Measurements from ENCODE around the gene ZBTB7A. TPM values are rescaled to one million over a fixed set of nuclear protein-coding genes. Genes with fewer than 3 reads are reported as not detected.

ZBTB7A gene
- total RNA-seq, 1 donor from 2014 or later = 15.7 TPM

GRCh38 chr19:4052993-4053422 lies 13.7 kb downstream of the ZBTB7A start:
- Mint-ChIP-seq H3K36me3 (ENCODE audit: low read depth) (peaks cover 10% of the 10 kb centered on the region), H3K4me1 (peaks cover 17% of the 10 kb centered on the region)

DNA sequence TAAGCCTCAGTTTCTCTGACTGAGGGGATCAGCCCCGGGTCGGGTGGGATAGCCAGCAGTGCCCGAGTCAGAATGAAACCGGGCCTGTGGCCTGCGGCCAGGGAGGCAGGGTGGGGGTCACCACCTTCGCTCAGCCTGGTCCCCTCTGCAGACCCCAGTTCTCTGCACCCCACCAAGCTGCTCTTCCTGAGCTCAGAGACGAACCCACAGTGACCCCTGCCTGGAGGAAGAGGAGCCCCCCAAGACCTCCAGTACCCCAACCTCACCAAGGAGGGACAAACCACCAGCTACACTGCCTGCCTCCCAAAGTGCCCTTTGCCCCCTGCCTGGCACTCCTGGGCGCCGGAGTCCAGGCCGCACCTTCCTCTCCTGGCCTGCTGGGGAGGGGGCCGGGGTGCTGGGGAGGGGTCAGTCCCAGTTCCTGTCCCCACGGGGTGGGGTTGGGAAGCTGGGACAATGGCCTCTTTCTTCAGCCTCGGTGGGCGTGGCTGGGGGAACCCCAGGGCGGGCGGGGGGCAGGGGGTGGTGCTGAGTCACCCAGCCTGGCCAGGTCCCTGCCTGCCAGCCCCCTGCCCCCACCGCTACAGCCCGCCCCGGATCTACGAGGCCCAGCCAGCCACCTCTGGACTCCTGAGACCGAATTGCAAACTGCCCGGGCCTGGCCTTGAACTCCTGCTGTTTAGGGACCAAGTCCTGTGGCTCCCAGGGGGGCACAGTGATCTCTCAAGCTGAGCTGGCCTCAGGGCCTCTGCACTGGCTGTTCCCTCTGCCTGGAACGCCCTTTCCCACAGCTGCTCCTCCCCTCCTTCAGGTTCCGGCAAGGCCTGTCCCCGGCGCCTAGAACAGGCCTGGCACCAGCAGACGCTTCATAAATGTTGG lies 14.3 kb downstream of the ZBTB7A start:
- Mint-ChIP-seq H3K4me3 (peak overlapping the region; percentile 34), H3K36me3 (ENCODE audit: low read depth) (peaks cover 10% of the 10 kb centered on the region), H3K4me1 (peaks cover 17% of the 10 kb centered on the region), H3K27me3 (ENCODE audit: low read depth) (peaks cover 3% of the 10 kb centered on the region), H3K9me3 (no peaks in the 10 kb centered on the region), H3K27ac (ENCODE audit: unreplicated experiment) (peak overlapping the region; percentile 94)
- no peak for TF ChIP-seq CTCF (conservative IDR thresholded peaks at IDR 0.05)
- no peak for DNase-seq (ENCODE audit: low read depth, low spot score)

More at GRCh38 chr19:4052993-4053422, 13.7 kb downstream of the ZBTB7A start:
- no peaks in the 10 kb centered on the region for H3K9me3 Mint-ChIP-seq
- no peak for TF ChIP-seq CTCF (conservative IDR thresholded peaks at IDR 0.05)
- H3K27ac Mint-ChIP-seq (ENCODE audit: unreplicated experiment) = peak overlapping the region; percentile 94
- H3K4me3 Mint-ChIP-seq = peak overlapping the region; percentile 34
- no peak for DNase-seq (ENCODE audit: low read depth, low spot score)
- peaks cover 3% of the 10 kb centered on the region for H3K27me3 Mint-ChIP-seq (ENCODE audit: low read depth)

DNA sequence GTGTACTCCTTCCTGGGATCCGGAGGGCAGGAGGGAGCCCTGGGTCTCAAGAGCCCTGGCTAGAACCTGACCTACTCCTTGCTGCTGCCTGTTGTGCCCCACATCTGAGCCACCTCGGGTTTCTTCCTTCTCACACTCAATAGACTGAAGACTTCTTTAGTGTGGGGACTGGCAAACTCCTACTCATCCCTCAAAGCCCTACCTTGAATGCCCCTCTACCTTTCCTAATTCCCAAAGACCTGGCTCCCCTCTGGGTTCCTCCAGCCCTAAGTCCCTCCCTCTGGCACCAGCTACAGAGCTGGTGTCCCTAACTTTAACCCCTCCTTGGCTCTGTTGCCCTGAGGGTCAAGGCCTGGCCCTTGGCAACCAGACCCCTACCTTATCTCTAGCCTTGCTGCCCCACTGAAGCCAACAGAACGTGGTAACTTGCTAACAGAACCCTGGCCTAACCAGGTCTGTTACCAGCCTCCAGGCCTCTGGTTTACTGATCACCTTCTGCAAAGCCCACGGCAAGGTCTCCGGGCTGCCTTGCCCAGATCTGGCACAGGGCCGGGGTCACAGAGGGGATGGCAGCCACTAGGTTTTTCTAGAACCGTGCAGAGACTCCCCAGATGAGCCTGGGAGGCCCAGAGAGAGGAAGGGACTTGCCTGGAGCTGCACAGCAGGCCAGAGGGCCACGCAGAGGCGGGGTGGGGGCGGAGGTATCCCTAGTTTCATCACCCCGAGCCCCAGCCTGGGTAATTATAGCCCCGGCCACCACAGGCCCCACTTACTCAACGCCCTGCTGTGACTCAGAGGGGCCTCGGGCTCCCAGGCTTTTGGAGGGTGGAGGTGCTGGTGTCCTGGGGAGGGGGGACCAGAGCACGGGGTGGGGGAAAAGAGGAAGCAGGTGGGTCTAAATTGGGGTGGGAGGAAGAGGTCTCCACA lies 15.3 kb downstream of the ZBTB7A start:
- peaks cover 17% of the 10 kb centered on the region for H3K4me1 Mint-ChIP-seq
- no peak overlapping the region for H3K27ac Mint-ChIP-seq (ENCODE audit: unreplicated experiment)
- H3K4me3 Mint-ChIP-seq = peak overlapping the region; percentile 27
- peaks cover 10% of the 10 kb centered on the region for H3K36me3 Mint-ChIP-seq (ENCODE audit: low read depth)
- H3K9me3 Mint-ChIP-seq = no peaks in the 10 kb centered on the region
- H3K27me3 Mint-ChIP-seq (ENCODE audit: low read depth) = peaks cover 3% of the 10 kb centered on the region
- TF ChIP-seq CTCF (conservative IDR thresholded peaks at IDR 0.05) = no peak
- no peak for DNase-seq (ENCODE audit: low read depth, low spot score)

DNA sequence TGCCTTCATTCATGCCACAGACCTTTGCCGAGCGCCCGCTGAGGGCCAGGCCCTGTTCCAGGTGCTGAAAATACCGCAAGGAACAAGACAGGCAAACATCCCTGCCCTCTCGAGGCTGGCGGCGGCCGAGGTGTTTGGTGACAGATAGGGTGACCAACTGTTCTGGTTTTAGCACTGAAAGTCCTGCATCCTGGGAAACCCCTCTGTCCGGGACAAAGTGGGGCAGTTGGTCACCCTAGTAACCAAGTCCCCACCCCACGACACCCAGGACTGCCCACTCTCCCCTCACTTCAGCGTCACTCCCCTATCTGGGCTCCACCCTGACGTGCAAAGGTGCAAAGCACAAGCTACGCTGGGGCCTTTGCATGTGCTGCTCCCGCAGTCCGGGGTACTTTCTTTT lies 17.3 kb downstream of the ZBTB7A start:
- Mint-ChIP-seq H3K27me3 (ENCODE audit: low read depth) (peaks cover 3% of the 10 kb centered on the region), H3K27ac (ENCODE audit: unreplicated experiment) (no peak overlapping the region)

More for the DNA sequence above, 17.3 kb downstream of the ZBTB7A start:
- no peak for TF ChIP-seq CTCF (conservative IDR thresholded peaks at IDR 0.05)
- Mint-ChIP-seq H3K9me3 (no peaks in the 10 kb centered on the region), H3K4me3 (no peak overlapping the region), H3K36me3 (ENCODE audit: low read depth) (peaks cover 10% of the 10 kb centered on the region), H3K4me1 (peaks cover 17% of the 10 kb centered on the region)
- DNase-seq (ENCODE audit: low read depth, low spot score) = no peak

Measured in neural crest cell (in vitro differentiated cells).